ENCODE results near the gene TBC1D12. TPM values are rescaled to one million over a fixed set of nuclear protein-coding genes. Genes with fewer than 3 reads are reported as not detected.

Gene TBC1D12
- total RNA-seq, 2 experiments from 2014 or later, result 1.9 to 3.9 TPM

DNA sequence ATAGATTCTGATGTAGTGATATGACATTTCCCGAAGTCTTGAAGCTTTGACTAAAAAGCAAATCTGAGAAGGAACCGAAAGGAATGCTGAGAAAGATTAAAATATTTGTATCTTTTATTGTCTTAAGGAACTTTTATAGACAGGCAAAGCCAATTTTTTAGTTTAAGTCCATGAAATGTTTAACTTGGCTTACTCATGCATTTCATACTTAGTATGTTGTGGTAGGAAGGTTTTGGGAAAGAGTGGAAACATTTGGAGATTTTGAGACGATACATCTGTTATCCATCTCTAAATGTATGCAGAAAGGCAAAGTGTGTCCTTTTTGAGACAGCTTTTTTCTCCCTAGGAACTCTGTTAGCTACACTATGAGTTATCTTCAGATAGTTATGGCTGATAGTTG lies 10.1 kb downstream of the TBC1D12 start:
- no peak for DNase-seq (ENCODE audit: low spot score)
- Histone ChIP-seq H3K36me3 (ENCODE audit: insufficient read depth, low read length) (no peaks in the 10 kb centered on the region), H3K4me1 (ENCODE audit: insufficient read depth, low read length, poor library complexity, severe bottlenecking) (no peaks in the 10 kb centered on the region), H2AFZ (ENCODE audit: low read length) (no peak overlapping the region), H3K9me3 (ENCODE audit: low read length) (no peaks in the 10 kb centered on the region), H3K9me2 (ENCODE audit: insufficient read depth, low read length) (no peaks in the 10 kb centered on the region), H3K4me3 (ENCODE audit: low read depth, low read length, poor library complexity, severe bottlenecking) (no peak overlapping the region), H3K4me2 (ENCODE audit: low read length) (no peak overlapping the region), H3K79me2 (ENCODE audit: insufficient read depth, low read depth, low read length) (no peaks in the 10 kb centered on the region; the same call in 1 of the 2 replicates), H4K20me1 (ENCODE audit: insufficient read depth, low read length) (no peaks in the 10 kb centered on the region), H3K27ac (ENCODE audit: low read depth, low read length, poor library complexity, severe bottlenecking) (no peak overlapping the region)
- POLR2A ChIA-PET, result interaction anchor here (1.1 kb wide), 1 partner anchor 10 kb away, joined by 3 read pairs; no protein-coding TSS in a partner anchor
- intact Hi-C loops (cut with micrococcal nuclease; ENCODE audit: unreplicated experiment), result no loop called here
- CTCF ChIA-PET (ENCODE audit: unreplicated experiment), result no interaction called here
- no TSS peak for BruUV-seq (replicated peaks)
- TF ChIP-seq EZH2phosphoT487 (IDR thresholded peaks at IDR 0.05; ENCODE audit: borderline replicate concordance, low read depth, low read length), result no peak
- TF ChIP-seq, protein P1, sequence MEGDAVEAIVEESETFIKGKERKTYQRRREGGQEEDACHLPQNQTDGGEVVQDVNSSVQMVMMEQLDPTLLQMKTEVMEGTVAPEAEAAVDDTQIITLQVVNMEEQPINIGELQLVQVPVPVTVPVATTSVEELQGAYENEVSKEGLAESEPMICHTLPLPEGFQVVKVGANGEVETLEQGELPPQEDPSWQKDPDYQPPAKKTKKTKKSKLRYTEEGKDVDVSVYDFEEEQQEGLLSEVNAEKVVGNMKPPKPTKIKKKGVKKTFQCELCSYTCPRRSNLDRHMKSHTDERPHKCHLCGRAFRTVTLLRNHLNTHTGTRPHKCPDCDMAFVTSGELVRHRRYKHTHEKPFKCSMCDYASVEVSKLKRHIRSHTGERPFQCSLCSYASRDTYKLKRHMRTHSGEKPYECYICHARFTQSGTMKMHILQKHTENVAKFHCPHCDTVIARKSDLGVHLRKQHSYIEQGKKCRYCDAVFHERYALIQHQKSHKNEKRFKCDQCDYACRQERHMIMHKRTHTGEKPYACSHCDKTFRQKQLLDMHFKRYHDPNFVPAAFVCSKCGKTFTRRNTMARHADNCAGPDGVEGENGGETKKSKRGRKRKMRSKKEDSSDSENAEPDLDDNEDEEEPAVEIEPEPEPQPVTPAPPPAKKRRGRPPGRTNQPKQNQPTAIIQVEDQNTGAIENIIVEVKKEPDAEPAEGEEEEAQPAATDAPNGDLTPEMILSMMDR (conservative IDR thresholded peaks at IDR 0.05; ENCODE audit: low read length), result no peak

DNA sequence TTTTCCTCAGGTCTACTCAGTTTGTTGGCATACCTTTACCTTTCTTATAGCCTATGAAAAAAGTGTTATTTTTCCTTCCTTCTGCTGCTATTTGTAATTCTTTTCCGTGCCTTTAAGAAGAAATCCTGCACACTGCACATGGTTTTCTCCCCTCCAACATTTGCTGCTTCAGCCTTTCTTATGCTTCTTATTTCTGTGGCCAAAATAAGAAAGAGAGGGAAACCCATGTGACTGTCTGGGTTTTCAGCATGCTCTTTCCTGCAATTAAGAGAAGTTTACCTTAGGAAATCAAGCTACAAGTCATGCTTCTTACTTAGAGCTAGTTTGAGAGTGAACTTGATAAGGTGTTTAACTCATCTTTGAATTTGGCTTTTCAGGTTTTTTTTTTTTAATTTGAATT lies 11.0 kb downstream of the TBC1D12 start:
- Histone ChIP-seq H3K36me3 (ENCODE audit: insufficient read depth, low read length) (no peaks in the 10 kb centered on the region), H3K4me1 (ENCODE audit: insufficient read depth, low read length, poor library complexity, severe bottlenecking) (no peaks in the 10 kb centered on the region), H3K27ac (ENCODE audit: low read depth, low read length, poor library complexity, severe bottlenecking) (no peak overlapping the region), H3K9me3 (ENCODE audit: low read length) (no peaks in the 10 kb centered on the region), H3K4me3 (ENCODE audit: low read depth, low read length, poor library complexity, severe bottlenecking) (no peak overlapping the region), H3K9me2 (ENCODE audit: insufficient read depth, low read length) (no peaks in the 10 kb centered on the region), H2AFZ (ENCODE audit: low read length) (no peak overlapping the region), H3K79me2 (ENCODE audit: insufficient read depth, low read depth, low read length) (no peaks in the 10 kb centered on the region; the same call in 1 of the 2 replicates), H3K4me2 (ENCODE audit: low read length) (no peak overlapping the region), H4K20me1 (ENCODE audit: insufficient read depth, low read length) (no peaks in the 10 kb centered on the region)
- CTCF ChIA-PET (ENCODE audit: unreplicated experiment), result no interaction called here
- TF ChIP-seq EZH2phosphoT487 (IDR thresholded peaks at IDR 0.05; ENCODE audit: borderline replicate concordance, low read depth, low read length), result no peak
- TF ChIP-seq, protein P1 (conservative IDR thresholded peaks at IDR 0.05; ENCODE audit: low read length), result no peak
- no peak for DNase-seq (ENCODE audit: low spot score)
- intact Hi-C loops (cut with micrococcal nuclease; ENCODE audit: unreplicated experiment), result no loop called here
- no TSS peak for BruUV-seq (replicated peaks)
- POLR2A ChIA-PET, result interaction anchor here (0.6 kb wide), 1 partner anchor 75 kb away, joined by 3 read pairs; no protein-coding TSS in a partner anchor

DNA sequence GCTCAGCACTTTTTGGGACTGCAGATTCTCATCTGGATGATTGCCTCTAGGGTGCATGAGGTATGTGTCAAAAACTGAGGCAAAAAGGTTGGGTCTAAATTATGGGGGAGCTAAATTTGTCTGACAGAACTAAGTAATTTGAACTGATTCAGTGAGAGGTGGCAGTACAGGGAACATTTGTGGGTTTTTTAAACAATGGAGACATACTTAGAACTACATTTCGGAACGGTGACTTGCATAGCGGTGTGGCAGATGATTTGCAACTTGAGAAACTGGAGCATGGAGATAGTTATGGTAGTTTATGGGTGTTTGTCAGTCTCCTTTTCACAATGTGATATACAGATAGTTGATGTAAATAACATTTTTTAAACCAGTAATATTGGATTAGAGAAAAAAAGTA lies 14.6 kb downstream of the TBC1D12 start:
- Histone ChIP-seq H3K4me2 (ENCODE audit: low read length) (no peak overlapping the region), H3K9me2 (ENCODE audit: insufficient read depth, low read length) (no peaks in the 10 kb centered on the region), H3K4me3 (ENCODE audit: low read depth, low read length, poor library complexity, severe bottlenecking) (no peak overlapping the region), H3K36me3 (ENCODE audit: insufficient read depth, low read length) (no peaks in the 10 kb centered on the region), H4K20me1 (ENCODE audit: insufficient read depth, low read length) (no peaks in the 10 kb centered on the region), H2AFZ (ENCODE audit: low read length) (no peak overlapping the region), H3K4me1 (ENCODE audit: insufficient read depth, low read length, poor library complexity, severe bottlenecking) (no peaks in the 10 kb centered on the region), H3K79me2 (ENCODE audit: insufficient read depth, low read depth, low read length) (no peaks in the 10 kb centered on the region; the same call in 1 of the 2 replicates), H3K9me3 (ENCODE audit: low read length) (no peaks in the 10 kb centered on the region), H3K27ac (ENCODE audit: low read depth, low read length, poor library complexity, severe bottlenecking) (no peak overlapping the region)
- TF ChIP-seq, protein P1 (conservative IDR thresholded peaks at IDR 0.05; ENCODE audit: low read length), result no peak
- no peak for TF ChIP-seq EZH2phosphoT487 (IDR thresholded peaks at IDR 0.05; ENCODE audit: borderline replicate concordance, low read depth, low read length)
- POLR2A ChIA-PET, result interaction anchor here (0.8 to 1.1 kb wide), 3 partner anchors 10 to 18 kb away, joined by 3 to 4 read pairs (median 3); no protein-coding TSS in a partner anchor
- CTCF ChIA-PET (ENCODE audit: unreplicated experiment), result no interaction called here
- BruUV-seq (replicated peaks), result no TSS peak
- no peak for DNase-seq (ENCODE audit: low spot score)
- intact Hi-C loops (cut with micrococcal nuclease; ENCODE audit: unreplicated experiment), result no loop called here

Measured in OCI-LY7 (cell line).